Fibroblast of skin of scalp (primary cell): ENCODE results near the gene INHBB.

Experiments
- DNase-seq: peaks from one replicate; pipeline ENCODE4 v3.0.0-alpha.2; 2013

INHBB gene

DNA sequence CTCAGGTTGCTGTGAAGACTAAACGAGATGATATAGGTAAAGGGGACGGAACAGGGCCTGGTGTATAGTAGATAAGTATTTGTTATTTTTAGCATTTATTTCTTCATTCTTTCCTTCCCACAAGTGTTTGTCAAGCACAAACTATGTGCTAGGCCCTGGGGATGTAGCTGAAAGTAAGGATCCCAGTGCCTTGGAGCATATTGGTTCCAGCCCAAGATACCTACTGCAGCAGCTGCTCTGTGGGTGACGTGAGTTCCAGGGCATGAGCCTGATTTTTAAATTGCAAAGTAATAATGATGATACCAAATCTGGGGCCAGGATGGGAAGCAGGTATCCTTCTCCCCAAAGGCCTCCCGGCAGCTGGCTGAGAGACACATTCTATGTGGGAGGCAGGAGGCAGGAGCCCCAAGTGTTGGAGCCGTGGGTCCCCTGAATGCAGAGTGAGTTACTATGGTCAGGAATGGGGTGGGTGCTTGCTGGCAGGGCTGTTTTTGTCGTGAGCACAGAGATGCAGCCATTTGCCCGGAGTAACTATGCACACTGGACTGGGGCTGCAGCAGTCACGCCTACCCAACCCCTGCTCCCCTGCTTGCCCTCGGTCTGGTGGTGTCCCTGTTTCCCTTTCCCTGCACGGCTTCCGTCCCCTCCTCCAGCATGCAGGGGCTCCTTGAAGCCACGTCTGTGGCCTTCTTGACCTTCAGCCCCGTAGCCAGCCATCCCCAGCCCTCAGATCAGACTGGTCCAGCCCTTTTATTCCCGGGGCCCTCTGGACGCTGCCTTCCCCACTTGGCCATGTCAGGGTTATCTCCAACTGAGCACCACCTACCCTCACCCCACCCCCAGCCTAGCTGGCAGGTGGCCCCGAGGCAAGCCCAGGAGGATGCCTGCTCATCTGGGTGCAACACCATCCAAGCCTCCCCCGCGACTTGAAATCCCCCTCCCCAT lies 52.4 kb downstream of the INHBB start:
- DNase-seq = peak; percentile 60

- DNase-seq = no peak
These were observed 53.3 kb downstream of the INHBB start for GRCh38 chr2:120398996-120399888.

DNA sequence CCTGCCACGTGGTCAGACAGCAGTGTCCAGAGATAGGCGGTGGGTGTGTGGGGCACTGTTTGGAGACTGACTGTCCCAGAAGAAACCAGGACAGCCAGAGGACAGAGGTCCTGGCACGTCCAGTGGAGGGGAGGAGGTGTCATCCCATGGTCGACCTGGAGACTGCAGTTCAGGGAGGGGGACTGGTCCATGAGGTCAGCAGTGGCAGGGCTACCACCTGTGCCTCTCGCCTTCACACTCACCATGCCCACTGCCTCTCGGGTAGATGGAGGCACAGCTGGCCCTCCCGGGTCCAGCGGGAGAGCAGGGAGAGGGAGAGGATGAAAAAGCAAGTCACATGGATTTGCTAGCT lies 53.9 kb downstream of the INHBB start:
- DNase-seq = no peak

DNA sequence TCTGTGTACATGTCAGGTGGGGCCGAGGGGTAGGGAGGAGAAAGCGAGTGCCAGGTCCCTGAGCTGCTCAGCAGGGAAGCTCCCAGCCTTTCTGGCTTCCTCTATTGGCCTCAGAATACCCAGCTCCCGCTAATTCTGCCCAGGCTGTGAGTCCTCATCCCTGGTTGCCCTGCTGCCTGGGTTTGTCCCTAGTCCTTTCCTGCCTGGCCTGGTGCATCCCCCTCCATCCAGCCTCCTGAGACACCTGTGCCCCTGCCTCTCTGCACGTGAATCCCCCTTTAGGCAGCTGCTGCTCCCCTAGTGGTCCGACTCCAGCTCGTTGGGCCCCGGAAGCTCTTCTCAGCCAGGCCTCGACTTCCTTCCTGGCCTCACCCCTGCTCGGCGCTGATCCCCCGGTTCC lies 54.6 kb downstream of the INHBB start:
- no peak for DNase-seq
